Measurements from ENCODE around the gene ARIH1.

Gene ARIH1

DNA sequence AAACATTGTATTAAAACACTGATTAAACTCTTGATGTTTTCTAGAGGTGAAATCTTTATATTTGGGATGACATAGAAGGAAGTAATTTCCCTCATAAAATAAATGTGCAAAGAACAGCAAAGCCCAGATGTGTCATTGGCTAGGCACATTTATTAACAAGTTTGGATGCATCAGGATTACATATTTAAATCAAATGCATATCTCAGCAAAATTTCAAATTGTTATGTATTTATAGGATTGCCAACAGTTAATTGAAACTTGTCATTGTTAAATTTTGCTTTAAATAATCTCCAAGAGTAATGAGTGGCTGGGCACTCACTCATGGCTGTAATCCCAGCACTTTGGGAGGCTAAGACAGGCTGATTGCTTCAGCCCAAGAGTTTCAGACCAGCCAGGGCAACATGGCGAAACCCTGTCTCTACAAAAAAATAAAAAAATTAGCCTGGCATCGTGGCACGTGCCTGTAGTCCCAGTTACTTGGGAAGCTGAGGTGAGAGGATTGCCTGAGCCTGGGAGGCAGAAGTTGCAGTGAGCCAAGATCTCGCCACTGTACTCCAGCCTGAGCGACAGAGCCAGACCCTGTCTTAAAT is 28.2 kb downstream of the ARIH1 start:
- TF ChIP-seq, protein P1, sequence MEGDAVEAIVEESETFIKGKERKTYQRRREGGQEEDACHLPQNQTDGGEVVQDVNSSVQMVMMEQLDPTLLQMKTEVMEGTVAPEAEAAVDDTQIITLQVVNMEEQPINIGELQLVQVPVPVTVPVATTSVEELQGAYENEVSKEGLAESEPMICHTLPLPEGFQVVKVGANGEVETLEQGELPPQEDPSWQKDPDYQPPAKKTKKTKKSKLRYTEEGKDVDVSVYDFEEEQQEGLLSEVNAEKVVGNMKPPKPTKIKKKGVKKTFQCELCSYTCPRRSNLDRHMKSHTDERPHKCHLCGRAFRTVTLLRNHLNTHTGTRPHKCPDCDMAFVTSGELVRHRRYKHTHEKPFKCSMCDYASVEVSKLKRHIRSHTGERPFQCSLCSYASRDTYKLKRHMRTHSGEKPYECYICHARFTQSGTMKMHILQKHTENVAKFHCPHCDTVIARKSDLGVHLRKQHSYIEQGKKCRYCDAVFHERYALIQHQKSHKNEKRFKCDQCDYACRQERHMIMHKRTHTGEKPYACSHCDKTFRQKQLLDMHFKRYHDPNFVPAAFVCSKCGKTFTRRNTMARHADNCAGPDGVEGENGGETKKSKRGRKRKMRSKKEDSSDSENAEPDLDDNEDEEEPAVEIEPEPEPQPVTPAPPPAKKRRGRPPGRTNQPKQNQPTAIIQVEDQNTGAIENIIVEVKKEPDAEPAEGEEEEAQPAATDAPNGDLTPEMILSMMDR (IDR thresholded peaks at IDR 0.05; ENCODE audit: poor library complexity, severe bottlenecking), result no peak
- ATAC-seq (ENCODE audit: low read depth), result no peak
- no peak for DNase-seq (ENCODE audit: low spot score)
- H3K27ac ChIP-seq (ENCODE audit: poor library complexity, severe bottlenecking), result no peak overlapping the region
- H3K4me3 ChIP-seq (ENCODE audit: severe bottlenecking), result no peak overlapping the region
- peaks cover 2% of the 10 kb centered on the region for H3K4me1 ChIP-seq (ENCODE audit: insufficient read depth, poor library complexity, severe bottlenecking)
- H3K27me3 ChIP-seq (ENCODE audit: insufficient read depth, poor library complexity, severe bottlenecking), result no peaks in the 10 kb centered on the region
- peaks cover 36% of the 10 kb centered on the region for H3K36me3 ChIP-seq (ENCODE audit: low read depth)
- H3K9me3 ChIP-seq (ENCODE audit: severe bottlenecking), result no peaks in the 10 kb centered on the region

DNA sequence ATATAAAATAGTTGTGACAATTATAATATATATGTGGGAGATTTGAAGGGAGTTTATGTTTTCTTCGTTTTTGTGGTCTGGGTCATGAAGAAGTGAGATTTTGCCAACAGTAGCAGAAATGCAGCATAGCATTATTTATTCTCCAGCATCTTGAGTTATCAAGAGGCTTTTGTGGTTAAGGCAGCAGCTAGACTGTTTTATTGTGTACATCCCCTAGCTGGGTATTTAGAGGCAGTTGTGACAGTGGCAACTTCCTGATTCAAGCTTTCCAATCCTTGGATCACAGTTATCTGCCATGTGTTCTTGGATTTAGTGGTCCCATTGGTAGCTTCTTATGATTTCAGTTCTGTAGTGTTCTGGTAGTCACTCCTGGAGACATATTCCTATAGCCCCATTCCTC is 29.0 kb downstream of the ARIH1 start:
- TF ChIP-seq, protein P1 (IDR thresholded peaks at IDR 0.05; ENCODE audit: poor library complexity, severe bottlenecking), result no peak
- Histone ChIP-seq H3K36me3 (ENCODE audit: low read depth) (peaks cover 30% of the 10 kb centered on the region), H3K4me1 (ENCODE audit: insufficient read depth, poor library complexity, severe bottlenecking) (peaks cover 2% of the 10 kb centered on the region), H3K4me3 (ENCODE audit: severe bottlenecking) (no peak overlapping the region), H3K27me3 (ENCODE audit: insufficient read depth, poor library complexity, severe bottlenecking) (no peaks in the 10 kb centered on the region), H3K27ac (ENCODE audit: poor library complexity, severe bottlenecking) (no peak overlapping the region), H3K9me3 (ENCODE audit: severe bottlenecking) (no peaks in the 10 kb centered on the region)
- no peak for DNase-seq (ENCODE audit: low spot score)
- no peak for ATAC-seq (ENCODE audit: low read depth)

DNA sequence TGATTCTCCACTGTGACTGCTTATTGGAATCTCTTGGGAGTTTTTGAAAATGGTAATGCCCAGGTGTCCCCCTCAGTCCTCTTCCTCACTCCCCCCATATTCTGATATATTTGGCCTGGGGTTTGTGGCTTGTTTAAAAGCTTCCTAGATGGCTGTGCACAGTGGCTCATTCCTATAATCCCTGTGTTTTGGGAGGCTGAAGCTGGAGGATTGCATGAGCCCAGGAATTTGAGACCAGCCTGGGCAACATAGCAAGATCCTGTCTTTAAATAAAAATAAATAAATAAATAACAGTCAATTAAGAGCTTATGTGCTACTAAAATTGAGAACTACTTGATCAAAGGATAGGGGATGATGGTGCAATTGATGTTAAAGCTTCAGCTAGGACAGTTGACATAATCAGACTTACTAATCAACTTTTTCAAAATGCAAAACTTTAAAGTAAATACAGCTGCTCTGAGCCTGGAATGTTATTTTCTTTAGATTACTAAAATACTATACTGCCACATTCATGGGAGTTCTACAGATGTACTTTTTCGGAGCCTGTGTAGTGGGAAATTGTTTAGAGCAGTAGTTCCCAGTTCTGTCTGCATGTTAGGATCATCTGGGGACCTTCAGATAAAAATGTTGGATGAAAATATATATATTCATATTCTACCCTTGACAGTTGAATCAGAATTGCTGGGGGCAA is 33.4 kb downstream of the ARIH1 start:
- TF ChIP-seq, protein P1 (IDR thresholded peaks at IDR 0.05; ENCODE audit: poor library complexity, severe bottlenecking), result no peak
- no peak for DNase-seq (ENCODE audit: low spot score)
- no peaks in the 10 kb centered on the region for H3K4me1 ChIP-seq (ENCODE audit: insufficient read depth, poor library complexity, severe bottlenecking)
- H3K4me3 ChIP-seq (ENCODE audit: severe bottlenecking), result no peak overlapping the region
- H3K36me3 ChIP-seq (ENCODE audit: low read depth), result peaks cover under 1% of the 10 kb centered on the region; the same call in 1 of the 2 replicates
- no peaks in the 10 kb centered on the region for H3K27me3 ChIP-seq (ENCODE audit: insufficient read depth, poor library complexity, severe bottlenecking)
- H3K9me3 ChIP-seq (ENCODE audit: severe bottlenecking), result no peaks in the 10 kb centered on the region
- no peak overlapping the region for H3K27ac ChIP-seq (ENCODE audit: poor library complexity, severe bottlenecking)
- no peak for ATAC-seq (ENCODE audit: low read depth)

DNA sequence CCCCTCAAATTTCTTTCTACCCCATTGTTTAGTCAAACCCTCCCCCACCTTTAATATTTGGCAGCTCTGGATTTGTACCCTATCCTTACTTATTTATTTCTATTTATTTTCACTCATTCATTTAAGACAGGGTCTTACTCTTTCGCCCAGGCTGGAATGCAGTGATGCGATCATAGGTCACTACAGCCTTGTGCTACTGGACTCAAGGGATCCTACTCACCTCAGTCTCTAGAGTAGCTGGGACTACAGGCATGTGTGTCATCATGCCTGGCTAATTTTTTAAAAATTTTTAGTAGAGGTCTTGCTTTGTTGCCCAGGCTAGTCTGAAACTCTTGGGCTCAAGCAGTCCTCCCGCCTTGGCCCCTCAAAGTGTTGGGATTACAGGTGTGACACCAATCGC is 35.4 kb downstream of the ARIH1 start:
- H3K9me3 ChIP-seq (ENCODE audit: severe bottlenecking), result no peaks in the 10 kb centered on the region
- peaks cover 3% of the 10 kb centered on the region for H3K4me1 ChIP-seq (ENCODE audit: insufficient read depth, poor library complexity, severe bottlenecking)
- no peak overlapping the region for H3K4me3 ChIP-seq (ENCODE audit: severe bottlenecking)
- TF ChIP-seq, protein P1 (IDR thresholded peaks at IDR 0.05; ENCODE audit: poor library complexity, severe bottlenecking), result no peak
- no peaks in the 10 kb centered on the region for H3K27me3 ChIP-seq (ENCODE audit: insufficient read depth, poor library complexity, severe bottlenecking)
- H3K27ac ChIP-seq (ENCODE audit: poor library complexity, severe bottlenecking), result no peak overlapping the region
- DNase-seq (ENCODE audit: low spot score), result no peak
- no peak for ATAC-seq (ENCODE audit: low read depth)
- peaks cover 7% of the 10 kb centered on the region for H3K36me3 ChIP-seq (ENCODE audit: low read depth)

DNA sequence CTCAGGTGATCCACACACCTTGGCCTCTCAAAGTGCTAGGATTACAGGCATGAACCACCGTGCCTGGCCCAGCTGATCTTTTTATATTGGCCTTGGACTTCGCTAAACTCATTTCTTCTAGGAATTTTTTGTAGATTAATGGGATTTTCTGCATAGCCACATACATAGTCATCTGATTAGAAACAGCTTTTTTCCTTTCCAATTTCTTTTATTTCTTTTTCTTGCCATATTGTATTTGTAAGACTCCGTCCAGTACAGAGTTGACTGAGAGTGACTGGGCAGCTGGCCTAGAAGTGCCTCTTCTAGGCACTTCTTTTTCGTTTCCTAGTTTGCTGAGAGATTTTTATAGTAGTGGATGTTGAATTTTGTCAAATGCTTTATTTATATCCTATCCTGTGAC is 37.4 kb downstream of the ARIH1 start:
- TF ChIP-seq, protein P1 (IDR thresholded peaks at IDR 0.05; ENCODE audit: poor library complexity, severe bottlenecking), result no peak
- Histone ChIP-seq H3K27ac (ENCODE audit: poor library complexity, severe bottlenecking) (no peak overlapping the region), H3K27me3 (ENCODE audit: insufficient read depth, poor library complexity, severe bottlenecking) (no peaks in the 10 kb centered on the region), H3K9me3 (ENCODE audit: severe bottlenecking) (no peaks in the 10 kb centered on the region), H3K36me3 (ENCODE audit: low read depth) (peaks cover 7% of the 10 kb centered on the region; the same call in 1 of the 2 replicates), H3K4me3 (ENCODE audit: severe bottlenecking) (no peak overlapping the region), H3K4me1 (ENCODE audit: insufficient read depth, poor library complexity, severe bottlenecking) (peaks cover 3% of the 10 kb centered on the region)
- ATAC-seq (ENCODE audit: low read depth) (no peak), DNase-seq (ENCODE audit: low spot score) (no peak)

Data from RWPE2 (cell line).